ENCODE results near the gene RWDD4.

DNA sequence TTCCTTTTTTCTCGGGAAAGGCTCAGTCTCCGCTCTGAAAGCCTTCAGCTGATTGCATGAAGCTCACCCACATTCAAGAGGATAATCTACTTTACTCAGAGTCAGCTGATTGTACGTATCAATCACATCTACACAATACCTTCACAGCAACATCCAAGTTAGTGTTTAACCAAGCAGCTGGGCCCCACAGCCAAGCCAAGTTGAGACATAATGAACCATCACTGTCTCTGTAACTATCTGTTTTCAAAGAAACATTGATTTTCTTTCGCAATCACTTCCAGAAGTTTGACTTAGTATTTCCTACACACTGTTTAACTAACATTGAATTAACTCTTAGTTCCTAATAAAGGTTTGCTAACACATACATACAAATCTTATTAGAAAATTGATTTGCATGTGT is 40.3 kb downstream of the RWDD4 start:
- no peak for TF ChIP-seq CTCF (IDR thresholded peaks at IDR 0.05)
- TF ChIP-seq POLR2A (IDR thresholded peaks at IDR 0.05): no peak
